ENCODE data around the gene CFAP410. TPM values are rescaled to one million over a fixed set of nuclear protein-coding genes. Genes with fewer than 3 reads are reported as not detected.

Gene CFAP410
- total RNA-seq, 1 donor from 2014 or later, result 10.4 TPM

- no peaks in the 10 kb centered on the region for H3K4me1 Mint-ChIP-seq (ENCODE audit: low read depth, unreplicated experiment)
- H3K4me3 ChIP-seq (ENCODE audit: insufficient read depth, low read depth, low read length), result no peak overlapping the region
- no peaks in the 10 kb centered on the region for H3K9me3 ChIP-seq (ENCODE audit: insufficient read depth, low read depth, low read length)
- no peaks in the 10 kb centered on the region for H3K79me2 ChIP-seq (ENCODE audit: insufficient read depth, low read length)
- no peaks in the 10 kb centered on the region for H3K36me3 ChIP-seq (ENCODE audit: insufficient read depth, low read length)
- DNase-seq (ENCODE audit: low read depth), result no peak
- H3K27me3 ChIP-seq (ENCODE audit: insufficient read depth, low read length), result peaks cover 2% of the 10 kb centered on the region
- no peak overlapping the region for H3K4me2 ChIP-seq (ENCODE audit: low read length)
- peaks cover 6% of the 10 kb centered on the region for H3K9me3 Mint-ChIP-seq (ENCODE audit: unreplicated experiment)
- H3K27me3 Mint-ChIP-seq (ENCODE audit: low read depth, unreplicated experiment), result peaks cover 63% of the 10 kb centered on the region
- H3K9ac ChIP-seq (ENCODE audit: low read length), result no peak overlapping the region
- no peak for TF ChIP-seq CTCF (IDR thresholded peaks at IDR 0.05; ENCODE audit: insufficient read depth, low read depth, low read length)
- TF ChIP-seq EZH2 (IDR thresholded peaks at IDR 0.05; ENCODE audit: insufficient read depth, low read length), result no peak
- H3K27ac ChIP-seq (ENCODE audit: low read depth, low read length), result no peak overlapping the region
- H3K27ac Mint-ChIP-seq (ENCODE audit: unreplicated experiment), result no peak overlapping the region
- H3K4me3 Mint-ChIP-seq (ENCODE audit: unreplicated experiment), result no peak overlapping the region
- no peak overlapping the region for H2AFZ ChIP-seq (ENCODE audit: low read depth, low read length)
- H3K36me3 Mint-ChIP-seq (ENCODE audit: low read depth, unreplicated experiment), result peaks cover 10% of the 10 kb centered on the region
- H4K20me1 ChIP-seq (ENCODE audit: insufficient read depth, low read length), result no peaks in the 10 kb centered on the region
- no peaks in the 10 kb centered on the region for H3K4me1 ChIP-seq (ENCODE audit: insufficient read depth, low read length)
- no peak for FAIRE-seq
These were observed 36.6 kb upstream of the CFAP410 start for GRCh38 chr21:44375761-44376241.

GRCh38 chr21:44375281-44375651 lies 36.1 kb upstream of the CFAP410 start:
- peaks cover 67% of the 10 kb centered on the region for H3K27me3 Mint-ChIP-seq (ENCODE audit: low read depth, unreplicated experiment)
- Histone ChIP-seq H3K27me3 (ENCODE audit: insufficient read depth, low read length) (no peaks in the 10 kb centered on the region), H3K9ac (ENCODE audit: low read length) (no peak overlapping the region), H3K79me2 (ENCODE audit: insufficient read depth, low read length) (no peaks in the 10 kb centered on the region), H4K20me1 (ENCODE audit: insufficient read depth, low read length) (no peaks in the 10 kb centered on the region), H3K4me2 (ENCODE audit: low read length) (no peak overlapping the region), H3K36me3 (ENCODE audit: insufficient read depth, low read length) (no peaks in the 10 kb centered on the region), H3K9me3 (ENCODE audit: insufficient read depth, low read depth, low read length) (no peaks in the 10 kb centered on the region), H2AFZ (ENCODE audit: low read depth, low read length) (no peak overlapping the region), H3K4me1 (ENCODE audit: insufficient read depth, low read length) (no peaks in the 10 kb centered on the region), H3K27ac (ENCODE audit: low read depth, low read length) (no peak overlapping the region), H3K4me3 (ENCODE audit: insufficient read depth, low read depth, low read length) (no peak overlapping the region)
- H3K36me3 Mint-ChIP-seq (ENCODE audit: low read depth, unreplicated experiment), result peaks cover 10% of the 10 kb centered on the region
- H3K27ac Mint-ChIP-seq (ENCODE audit: unreplicated experiment), result no peak overlapping the region
- H3K4me1 Mint-ChIP-seq (ENCODE audit: low read depth, unreplicated experiment), result no peaks in the 10 kb centered on the region
- peaks cover 7% of the 10 kb centered on the region for H3K9me3 Mint-ChIP-seq (ENCODE audit: unreplicated experiment)
- no peak overlapping the region for H3K4me3 Mint-ChIP-seq (ENCODE audit: unreplicated experiment)
- TF ChIP-seq CTCF (IDR thresholded peaks at IDR 0.05; ENCODE audit: insufficient read depth, low read depth, low read length) (no peak), EZH2 (IDR thresholded peaks at IDR 0.05; ENCODE audit: insufficient read depth, low read length) (no peak)
- no peak for DNase-seq (ENCODE audit: low read depth)
- no peak for FAIRE-seq

GRCh38 chr21:44374601-44375280 lies 35.6 kb upstream of the CFAP410 start:
- Mint-ChIP-seq H3K9me3 (ENCODE audit: unreplicated experiment) (peaks cover 7% of the 10 kb centered on the region), H3K27ac (ENCODE audit: unreplicated experiment) (no peak overlapping the region), H3K36me3 (ENCODE audit: low read depth, unreplicated experiment) (peaks cover 10% of the 10 kb centered on the region), H3K27me3 (ENCODE audit: low read depth, unreplicated experiment) (peaks cover 64% of the 10 kb centered on the region), H3K4me3 (ENCODE audit: unreplicated experiment) (no peak overlapping the region), H3K4me1 (ENCODE audit: low read depth, unreplicated experiment) (no peaks in the 10 kb centered on the region)
- Histone ChIP-seq H3K4me3 (ENCODE audit: insufficient read depth, low read depth, low read length) (no peak overlapping the region), H3K4me1 (ENCODE audit: insufficient read depth, low read length) (no peaks in the 10 kb centered on the region), H3K4me2 (ENCODE audit: low read length) (no peak overlapping the region), H3K27ac (ENCODE audit: low read depth, low read length) (no peak overlapping the region), H3K79me2 (ENCODE audit: insufficient read depth, low read length) (no peaks in the 10 kb centered on the region), H3K9me3 (ENCODE audit: insufficient read depth, low read depth, low read length) (no peaks in the 10 kb centered on the region), H2AFZ (ENCODE audit: low read depth, low read length) (no peak overlapping the region), H3K9ac (ENCODE audit: low read length) (no peak overlapping the region), H4K20me1 (ENCODE audit: insufficient read depth, low read length) (no peaks in the 10 kb centered on the region), H3K27me3 (ENCODE audit: insufficient read depth, low read length) (no peaks in the 10 kb centered on the region), H3K36me3 (ENCODE audit: insufficient read depth, low read length) (no peaks in the 10 kb centered on the region)
- FAIRE-seq, result no peak
- no peak for DNase-seq (ENCODE audit: low read depth)
- TF ChIP-seq EZH2 (IDR thresholded peaks at IDR 0.05; ENCODE audit: insufficient read depth, low read length) (no peak), CTCF (IDR thresholded peaks at IDR 0.05; ENCODE audit: insufficient read depth, low read depth, low read length) (no peak)

All from astrocyte (in vitro differentiated cells and primary cell).